Hair follicular keratinocyte (primary cell): ENCODE results near the gene SPDYA. TPM values are rescaled to one million over a fixed set of nuclear protein-coding genes. Genes with fewer than 3 reads are reported as not detected.

Experiments used
- total RNA-seq: library from RNA; depleted of rRNA; stranded (reverse); fragments of >200 nt; gene quantifications from 2 replicates; pipeline ENCODE4 v1.2.3, GENCODE V29; 2015

Gene SPDYA
- not detected in 2 replicates for total RNA-seq

GRCh38 chr2:28810384-28811285 lies at the start of gene SPDYA:
Gene SPDYA, plus strand, starts transcription at chr2:28810834. Its CDS starts 5,181 bp downstream, at chr2:28816015.

GRCh38 chr2:28870146-28870891 lies 59.7 kb downstream of the SPDYA start, which contains the start of gene TRMT61B:
Gene TRMT61B, minus strand, starts transcription at chr2:28870309. Its CDS starts 32 bp downstream, at chr2:28870277.

GRCh38 chr2:28894470-28895188 lies 84.0 kb downstream of the SPDYA start, which contains the start of gene WDR43:
Gene WDR43, plus strand, starts transcription at chr2:28894667. Its CDS starts 32 bp downstream, at chr2:28894699.

Other genes with a start within 250 kb of the SPDYA start
- 90.4 and 114 TPM in 2 replicates for gene PPP1CB, start 59.0 kb upstream of the SPDYA start, total RNA-seq
- 8.4 and 11.3 TPM in 2 replicates for gene TRMT61B, start 59.5 kb downstream of the SPDYA start, total RNA-seq
- 37.6 and 61.1 TPM in 2 replicates for gene WDR43, start 83.8 kb downstream of the SPDYA start, total RNA-seq
- not detected in 2 replicates for gene TOGARAM2, start 170.5 kb downstream of the SPDYA start, total RNA-seq